ENCODE results near the gene FUNDC2.
A peak's percentile ranks its signal among the peaks of the same experiment; 100 is the strongest.

Gene FUNDC2

GRCh38 chrX:155022585-155022984 is 4.1 kb upstream of the FUNDC2 start, which contains the start of gene F8:
Gene F8, minus strand, starts transcription at chrX:155022723. Its CDS starts 171 bp downstream, at chrX:155022552.
- H3K4me1 ChIP-seq (ENCODE audit: control insufficient read depth, insufficient read depth, low read length), result no peaks in the 10 kb centered on the region
- H3K36me3 ChIP-seq (ENCODE audit: control insufficient read depth, insufficient read depth, low read length), result no peaks in the 10 kb centered on the region
- no peaks in the 10 kb centered on the region for H3K9me3 ChIP-seq (ENCODE audit: control insufficient read depth, low read length)
- H3K4me3 ChIP-seq (ENCODE audit: insufficient read depth, low read depth, low read length), result no peak within 1 kb of the TSS
- H3K27me3 ChIP-seq (ENCODE audit: control insufficient read depth, insufficient read depth, low read length, poor library complexity, severe bottlenecking), result no peaks in the 10 kb centered on the region
- no peak within 1 kb of the TSS for H3K27ac ChIP-seq (ENCODE audit: insufficient read depth, low read depth, low read length, poor library complexity, severe bottlenecking)
- WGBS, 2 experiments, result 0 to 9% methylated on average over 1 of the region's 1 CpG

DNA sequence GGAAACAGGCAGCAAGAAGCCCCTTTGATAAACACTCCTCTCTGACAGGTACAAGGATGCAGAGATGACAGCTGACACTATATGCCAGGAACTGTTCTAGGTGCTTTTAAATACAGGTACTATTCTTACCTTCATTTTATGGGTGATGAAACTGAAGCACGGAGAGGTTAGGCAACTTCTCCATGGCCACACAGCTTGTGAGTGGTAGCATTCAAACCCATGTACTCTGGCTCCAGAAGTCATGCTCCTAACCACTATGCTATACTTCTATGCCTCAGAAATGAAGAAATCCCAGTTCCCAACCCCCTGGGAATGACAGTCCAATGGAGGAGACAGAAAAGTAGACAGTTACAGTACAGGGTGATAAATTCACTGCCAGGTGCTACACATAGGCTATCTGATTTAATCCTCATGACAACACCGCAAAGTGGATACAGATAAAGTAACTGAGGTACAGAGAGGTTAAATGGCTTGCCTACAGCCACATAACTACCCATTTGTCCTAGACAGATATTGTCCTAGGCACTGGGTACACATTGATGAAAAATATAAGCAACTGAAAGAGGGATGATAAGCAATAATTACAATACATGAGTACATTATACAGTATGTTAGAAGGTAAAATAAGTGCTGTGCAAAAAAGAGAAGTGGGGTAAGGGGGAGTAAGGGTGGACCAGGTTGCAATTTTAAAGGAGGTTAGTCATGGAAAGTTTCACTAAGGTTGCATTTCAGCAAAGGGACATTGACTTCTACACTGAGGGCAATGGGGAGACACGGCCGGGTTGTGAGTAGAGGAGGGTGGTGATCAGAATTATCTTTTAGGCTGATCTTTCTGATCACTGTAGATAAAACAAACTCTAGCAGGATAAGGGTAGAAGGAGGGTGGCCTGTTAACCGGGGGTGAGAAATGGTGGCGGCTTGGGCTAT is 2.5 kb upstream of the FUNDC2 start:
- Histone ChIP-seq H3K36me3 (ENCODE audit: control insufficient read depth, insufficient read depth, low read length) (no peaks in the 10 kb centered on the region), H3K4me1 (ENCODE audit: control insufficient read depth, insufficient read depth, low read length) (no peaks in the 10 kb centered on the region), H3K27ac (ENCODE audit: insufficient read depth, low read depth, low read length, poor library complexity, severe bottlenecking) (no peak overlapping the region), H3K4me3 (ENCODE audit: insufficient read depth, low read depth, low read length) (no peak overlapping the region), H3K9me3 (ENCODE audit: control insufficient read depth, low read length) (no peaks in the 10 kb centered on the region), H3K27me3 (ENCODE audit: control insufficient read depth, insufficient read depth, low read length, poor library complexity, severe bottlenecking) (no peaks in the 10 kb centered on the region)
- WGBS, 2 experiments, result 89 to 91% methylated on average over 5 to 6 of the region's 6 CpGs

- no peaks in the 10 kb centered on the region for H3K27me3 ChIP-seq (ENCODE audit: control insufficient read depth, insufficient read depth, low read length, poor library complexity, severe bottlenecking)
- H3K9me3 ChIP-seq (ENCODE audit: control insufficient read depth, low read length), result no peaks in the 10 kb centered on the region
- no peaks in the 10 kb centered on the region for H3K4me1 ChIP-seq (ENCODE audit: control insufficient read depth, insufficient read depth, low read length)
- H3K4me3 ChIP-seq (ENCODE audit: insufficient read depth, low read depth, low read length), result peak overlapping the region; percentile 66
- 1% methylated on average over 15 of the region's 16 CpGs for whole genome bisulfite sequencing, 2 experiments
- peak overlapping the region; percentile 92 for H3K27ac ChIP-seq (ENCODE audit: insufficient read depth, low read depth, low read length, poor library complexity, severe bottlenecking)
- H3K36me3 ChIP-seq (ENCODE audit: control insufficient read depth, insufficient read depth, low read length), result no peaks in the 10 kb centered on the region
These were observed 271 bp upstream of the FUNDC2 start for GRCh38 chrX:155026420-155026726.

- no peaks in the 10 kb centered on the region for H3K9me3 ChIP-seq (ENCODE audit: control insufficient read depth, low read length)
- H3K4me3 ChIP-seq (ENCODE audit: insufficient read depth, low read depth, low read length), result peak overlapping the region; percentile 66
- no peaks in the 10 kb centered on the region for H3K27me3 ChIP-seq (ENCODE audit: control insufficient read depth, insufficient read depth, low read length, poor library complexity, severe bottlenecking)
- peak overlapping the region; percentile 92 for H3K27ac ChIP-seq (ENCODE audit: insufficient read depth, low read depth, low read length, poor library complexity, severe bottlenecking)
- H3K36me3 ChIP-seq (ENCODE audit: control insufficient read depth, insufficient read depth, low read length), result no peaks in the 10 kb centered on the region
- 21 to 25% methylated on average over 8 to 11 of the region's 14 CpGs for WGBS, 2 experiments
- H3K4me1 ChIP-seq (ENCODE audit: control insufficient read depth, insufficient read depth, low read length), result no peaks in the 10 kb centered on the region
These were observed 944 bp downstream of the FUNDC2 start for GRCh38 chrX:155027509-155028066.

DNA sequence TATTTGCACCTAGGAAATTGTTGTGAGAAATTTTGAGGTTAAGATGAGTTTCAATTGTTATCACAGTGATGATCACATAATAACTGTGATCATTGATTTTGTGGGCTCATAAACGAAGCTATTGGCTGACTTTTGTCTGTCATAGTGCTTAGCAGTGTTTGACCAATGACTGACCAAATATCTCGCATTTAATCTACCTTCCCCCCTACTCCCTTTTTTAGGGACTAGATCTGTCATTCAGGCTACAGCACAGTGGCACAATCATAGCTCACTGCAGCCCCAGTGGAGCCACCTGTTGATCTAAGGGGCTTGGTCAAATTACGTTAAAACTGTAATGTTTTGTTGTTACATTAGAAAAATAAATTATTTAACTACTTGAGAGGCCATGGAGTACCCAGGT is 1.5 kb downstream of the FUNDC2 start:
- Histone ChIP-seq H3K4me1 (ENCODE audit: control insufficient read depth, insufficient read depth, low read length) (no peaks in the 10 kb centered on the region), H3K27me3 (ENCODE audit: control insufficient read depth, insufficient read depth, low read length, poor library complexity, severe bottlenecking) (no peaks in the 10 kb centered on the region), H3K36me3 (ENCODE audit: control insufficient read depth, insufficient read depth, low read length) (no peaks in the 10 kb centered on the region), H3K27ac (ENCODE audit: insufficient read depth, low read depth, low read length, poor library complexity, severe bottlenecking) (no peak overlapping the region), H3K4me3 (ENCODE audit: insufficient read depth, low read depth, low read length) (peak overlapping the region; percentile 66), H3K9me3 (ENCODE audit: control insufficient read depth, low read length) (no peaks in the 10 kb centered on the region)
- 61 to 62% methylated on average over 2 to 3 of the region's 3 CpGs for WGBS, 2 experiments

- Histone ChIP-seq H3K9me3 (ENCODE audit: control insufficient read depth, low read length) (no peaks in the 10 kb centered on the region), H3K4me1 (ENCODE audit: control insufficient read depth, insufficient read depth, low read length) (no peaks in the 10 kb centered on the region), H3K27me3 (ENCODE audit: control insufficient read depth, insufficient read depth, low read length, poor library complexity, severe bottlenecking) (no peaks in the 10 kb centered on the region), H3K4me3 (ENCODE audit: insufficient read depth, low read depth, low read length) (no peak overlapping the region), H3K27ac (ENCODE audit: insufficient read depth, low read depth, low read length, poor library complexity, severe bottlenecking) (no peak overlapping the region), H3K36me3 (ENCODE audit: control insufficient read depth, insufficient read depth, low read length) (no peaks in the 10 kb centered on the region)
- 91% methylated on average over 2 of the region's 2 CpGs; no CpG with 5 or more reads in 1 of the 2 experiments for WGBS, 2 experiments
These were observed 2.2 kb downstream of the FUNDC2 start for GRCh38 chrX:155028877-155029291.

GRCh38 chrX:155031657-155032056 is 5.0 kb downstream of the FUNDC2 start:
- H3K27ac ChIP-seq (ENCODE audit: insufficient read depth, low read depth, low read length, poor library complexity, severe bottlenecking), result no peak overlapping the region
- H3K36me3 ChIP-seq (ENCODE audit: control insufficient read depth, insufficient read depth, low read length), result no peaks in the 10 kb centered on the region
- H3K27me3 ChIP-seq (ENCODE audit: control insufficient read depth, insufficient read depth, low read length, poor library complexity, severe bottlenecking), result no peaks in the 10 kb centered on the region
- no peaks in the 10 kb centered on the region for H3K9me3 ChIP-seq (ENCODE audit: control insufficient read depth, low read length)
- H3K4me3 ChIP-seq (ENCODE audit: insufficient read depth, low read depth, low read length), result no peak overlapping the region
- WGBS, 2 experiments, result 93 to 94% methylated on average over 5 of the region's 5 CpGs
- no peaks in the 10 kb centered on the region for H3K4me1 ChIP-seq (ENCODE audit: control insufficient read depth, insufficient read depth, low read length)

- Histone ChIP-seq H3K36me3 (ENCODE audit: control insufficient read depth, insufficient read depth, low read length) (no peaks in the 10 kb centered on the region), H3K27ac (ENCODE audit: insufficient read depth, low read depth, low read length, poor library complexity, severe bottlenecking) (no peak overlapping the region), H3K4me3 (ENCODE audit: insufficient read depth, low read depth, low read length) (no peak overlapping the region), H3K27me3 (ENCODE audit: control insufficient read depth, insufficient read depth, low read length, poor library complexity, severe bottlenecking) (no peaks in the 10 kb centered on the region), H3K9me3 (ENCODE audit: control insufficient read depth, low read length) (no peaks in the 10 kb centered on the region), H3K4me1 (ENCODE audit: control insufficient read depth, insufficient read depth, low read length) (no peaks in the 10 kb centered on the region)
- 96% methylated on average over 4 of the region's 4 CpGs; no CpG with 5 or more reads in 1 of the 2 experiments for WGBS, 2 experiments
These were observed 9.0 kb downstream of the FUNDC2 start for GRCh38 chrX:155035688-155036087.

GRCh38 chrX:155046129-155046810 is 19.6 kb downstream of the FUNDC2 start:
- no peaks in the 10 kb centered on the region for H3K4me1 ChIP-seq (ENCODE audit: control insufficient read depth, insufficient read depth, low read length)
- 95 to 97% methylated on average over 4 to 5 of the region's 6 CpGs for WGBS, 2 experiments
- H3K4me3 ChIP-seq (ENCODE audit: insufficient read depth, low read depth, low read length), result no peak overlapping the region
- no peak overlapping the region for H3K27ac ChIP-seq (ENCODE audit: insufficient read depth, low read depth, low read length, poor library complexity, severe bottlenecking)
- H3K27me3 ChIP-seq (ENCODE audit: control insufficient read depth, insufficient read depth, low read length, poor library complexity, severe bottlenecking), result no peaks in the 10 kb centered on the region
- no peaks in the 10 kb centered on the region for H3K36me3 ChIP-seq (ENCODE audit: control insufficient read depth, insufficient read depth, low read length)
- no peaks in the 10 kb centered on the region for H3K9me3 ChIP-seq (ENCODE audit: control insufficient read depth, low read length)
